ENCODE results near the gene DKK3.

The DKK3 gene

GRCh38 chr11:11952036-11952435 lies 56.4 kb downstream of the DKK3 start:
- ATAC-seq, result no peak
- TF ChIP-seq ZNF8 (CRISPR knock-in tag; IDR thresholded peaks at IDR 0.05), result no peak
- no peak for TF ChIP-seq ZFP3 (CRISPR knock-in tag; IDR thresholded peaks at IDR 0.05)
- no peak for TF ChIP-seq BACH2 (CRISPR knock-in tag; IDR thresholded peaks at IDR 0.05; ENCODE audit: borderline replicate concordance)
- TF ChIP-seq, protein P1, sequence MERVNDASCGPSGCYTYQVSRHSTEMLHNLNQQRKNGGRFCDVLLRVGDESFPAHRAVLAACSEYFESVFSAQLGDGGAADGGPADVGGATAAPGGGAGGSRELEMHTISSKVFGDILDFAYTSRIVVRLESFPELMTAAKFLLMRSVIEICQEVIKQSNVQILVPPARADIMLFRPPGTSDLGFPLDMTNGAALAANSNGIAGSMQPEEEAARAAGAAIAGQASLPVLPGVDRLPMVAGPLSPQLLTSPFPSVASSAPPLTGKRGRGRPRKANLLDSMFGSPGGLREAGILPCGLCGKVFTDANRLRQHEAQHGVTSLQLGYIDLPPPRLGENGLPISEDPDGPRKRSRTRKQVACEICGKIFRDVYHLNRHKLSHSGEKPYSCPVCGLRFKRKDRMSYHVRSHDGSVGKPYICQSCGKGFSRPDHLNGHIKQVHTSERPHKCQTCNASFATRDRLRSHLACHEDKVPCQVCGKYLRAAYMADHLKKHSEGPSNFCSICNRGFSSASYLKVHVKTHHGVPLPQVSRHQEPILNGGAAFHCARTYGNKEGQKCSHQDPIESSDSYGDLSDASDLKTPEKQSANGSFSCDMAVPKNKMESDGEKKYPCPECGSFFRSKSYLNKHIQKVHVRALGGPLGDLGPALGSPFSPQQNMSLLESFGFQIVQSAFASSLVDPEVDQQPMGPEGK (CRISPR knock-in tag; IDR thresholded peaks at IDR 0.05; ENCODE audit: borderline replicate concordance), result no peak
- no peak for TF ChIP-seq ISL1 (CRISPR knock-in tag; IDR thresholded peaks at IDR 0.05)
- no peak for TF ChIP-seq ZFP30 (CRISPR knock-in tag; IDR thresholded peaks at IDR 0.05)
- TF ChIP-seq ARNTL (CRISPR knock-in tag; IDR thresholded peaks at IDR 0.05; ENCODE audit: borderline replicate concordance, low read depth), result no peak
- no peak for TF ChIP-seq OSR1 (CRISPR knock-in tag; IDR thresholded peaks at IDR 0.05)
- no peak for TF ChIP-seq CSRNP3 (CRISPR knock-in tag; IDR thresholded peaks at IDR 0.05)
- no peak for TF ChIP-seq GLIS3 (CRISPR knock-in tag; IDR thresholded peaks at IDR 0.05)
- TF ChIP-seq TSHZ2 (CRISPR knock-in tag; IDR thresholded peaks at IDR 0.05), result no peak
- TF ChIP-seq TCF4 (CRISPR knock-in tag; IDR thresholded peaks at IDR 0.05; ENCODE audit: borderline replicate concordance), result no peak
- TF ChIP-seq ZC3H10 (CRISPR knock-in tag; IDR thresholded peaks at IDR 0.05), result no peak
- no peak for TF ChIP-seq ZNF565 (CRISPR knock-in tag; conservative IDR thresholded peaks at IDR 0.05; ENCODE audit: low read depth)
- no peak for TF ChIP-seq POU6F1 (CRISPR knock-in tag; IDR thresholded peaks at IDR 0.05; ENCODE audit: borderline replicate concordance, low read depth)
- no peak for TF ChIP-seq PPARA (CRISPR knock-in tag; IDR thresholded peaks at IDR 0.05; ENCODE audit: borderline replicate concordance)
- no peak for TF ChIP-seq SNAI2 (CRISPR knock-in tag; IDR thresholded peaks at IDR 0.05)
- TF ChIP-seq TOX (CRISPR knock-in tag; IDR thresholded peaks at IDR 0.05; ENCODE audit: borderline replicate concordance), result no peak
- TF ChIP-seq CSDC2 (CRISPR knock-in tag; IDR thresholded peaks at IDR 0.05), result no peak

GRCh38 chr11:11949482-11949881 lies 58.9 kb downstream of the DKK3 start:
- ATAC-seq, result no peak
- no peak for TF ChIP-seq ARNTL (CRISPR knock-in tag; IDR thresholded peaks at IDR 0.05; ENCODE audit: borderline replicate concordance, low read depth)
- TF ChIP-seq ZFP30 (CRISPR knock-in tag; IDR thresholded peaks at IDR 0.05), result no peak
- no peak for TF ChIP-seq ZC3H10 (CRISPR knock-in tag; IDR thresholded peaks at IDR 0.05)
- TF ChIP-seq ZFP3 (CRISPR knock-in tag; IDR thresholded peaks at IDR 0.05), result no peak
- TF ChIP-seq ZNF8 (CRISPR knock-in tag; IDR thresholded peaks at IDR 0.05), result no peak
- TF ChIP-seq TOX (CRISPR knock-in tag; IDR thresholded peaks at IDR 0.05; ENCODE audit: borderline replicate concordance), result no peak
- TF ChIP-seq ISL1 (CRISPR knock-in tag; IDR thresholded peaks at IDR 0.05), result no peak
- no peak for TF ChIP-seq TSHZ2 (CRISPR knock-in tag; IDR thresholded peaks at IDR 0.05)
- TF ChIP-seq OSR1 (CRISPR knock-in tag; IDR thresholded peaks at IDR 0.05), result no peak
- TF ChIP-seq, protein P2, sequence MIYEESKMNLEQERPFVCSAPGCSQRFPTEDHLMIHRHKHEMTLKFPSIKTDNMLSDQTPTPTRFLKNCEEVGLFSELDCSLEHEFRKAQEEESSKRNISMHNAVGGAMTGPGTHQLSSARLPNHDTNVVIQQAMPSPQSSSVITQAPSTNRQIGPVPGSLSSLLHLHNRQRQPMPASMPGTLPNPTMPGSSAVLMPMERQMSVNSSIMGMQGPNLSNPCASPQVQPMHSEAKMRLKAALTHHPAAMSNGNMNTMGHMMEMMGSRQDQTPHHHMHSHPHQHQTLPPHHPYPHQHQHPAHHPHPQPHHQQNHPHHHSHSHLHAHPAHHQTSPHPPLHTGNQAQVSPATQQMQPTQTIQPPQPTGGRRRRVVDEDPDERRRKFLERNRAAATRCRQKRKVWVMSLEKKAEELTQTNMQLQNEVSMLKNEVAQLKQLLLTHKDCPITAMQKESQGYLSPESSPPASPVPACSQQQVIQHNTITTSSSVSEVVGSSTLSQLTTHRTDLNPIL (CRISPR knock-in tag; IDR thresholded peaks at IDR 0.05; ENCODE audit: low read depth), result no peak
- TF ChIP-seq PPARA (CRISPR knock-in tag; IDR thresholded peaks at IDR 0.05; ENCODE audit: borderline replicate concordance), result no peak
- TF ChIP-seq SNAI2 (CRISPR knock-in tag; IDR thresholded peaks at IDR 0.05), result no peak
- TF ChIP-seq ESRRG (CRISPR knock-in tag; IDR thresholded peaks at IDR 0.05), result no peak
- no peak for TF ChIP-seq BACH2 (CRISPR knock-in tag; IDR thresholded peaks at IDR 0.05; ENCODE audit: borderline replicate concordance)
- no peak for TF ChIP-seq RARB (CRISPR knock-in tag; IDR thresholded peaks at IDR 0.05)

Measured in SK-N-SH treated with all-trans-retinoic acid at 6 μM for 48 hours (cell line).